GM19193 (cell line): ENCODE data around the gene CD48.

Experiments
- POLR2A ChIP-seq: IDR thresholded peaks from 4 replicates; pipeline ENCODE4 v1.6.1; 2011; ENCODE audit not compliant: insufficient read depth, insufficient read length; ENCODE audit errors: extremely low read depth

Gene CD48

GRCh38 chr1:160630523-160631451 is 80.8 kb downstream of the CD48 start:
- peak; percentile 3 for TF ChIP-seq POLR2A

GRCh38 chr1:160629286-160630210 is 82.1 kb downstream of the CD48 start:
- TF ChIP-seq POLR2A = peak; percentile 44

- peak; percentile 38 for TF ChIP-seq POLR2A
These were observed 82.8 kb downstream of the CD48 start for GRCh38 chr1:160628799-160629263.
